Mesodermal cell (in vitro differentiated cells): ENCODE measurements around the gene ARHGAP26.

Source experiments
- H3K27ac ChIP-seq: 2 replicates; pipeline ENCODE4 v1.7.0; 2013; ENCODE audit warnings: mild to moderate bottlenecking, low read depth, low read length, moderate library complexity; ENCODE audit not compliant: severe bottlenecking
- H3K36me3 ChIP-seq: 2 replicates; pipeline ENCODE4 v1.7.1; 2013; ENCODE audit warnings: mild to moderate bottlenecking, low read length, moderate library complexity; ENCODE audit not compliant: control insufficient read depth, insufficient read depth
- H3K4me1 ChIP-seq: one replicate; pipeline ENCODE4 v1.7.1; 2013; ENCODE audit warnings: mild to moderate bottlenecking, low read length; ENCODE audit not compliant: insufficient read depth, control insufficient read depth, poor library complexity, severe bottlenecking
- H3K4me3 ChIP-seq: 2 replicates; pipeline ENCODE4 v1.7.0; 2013; ENCODE audit warnings: low read length, control low read depth, mild to moderate bottlenecking; ENCODE audit not compliant: insufficient read depth, poor library complexity, severe bottlenecking; ENCODE audit errors: extremely low read depth
- H3K9me3 ChIP-seq: 2 replicates; pipeline ENCODE4 v1.7.1; 2013; ENCODE audit warnings: mild to moderate bottlenecking, low read length, moderate library complexity; ENCODE audit not compliant: control insufficient read depth
- WGBS, 2 experiments: methylation state at CpG; one replicate each; pipeline ENCODE4 v1.1.5; 2013; ENCODE audit warnings: missing lambda C conversion rate in 2 of 2; ENCODE audit not compliant: insufficient coverage in 2 of 2; 5-methylcytosine and 5-hydroxymethylcytosine counted together

Gene ARHGAP26

GRCh38 chr5:142815469-142815868, 45.3 kb downstream of the ARHGAP26 start:
- Histone ChIP-seq H3K4me3 (no peak overlapping the region), H3K9me3 (no peaks in the 10 kb centered on the region), H3K4me1 (peaks cover 3% of the 10 kb centered on the region), H3K36me3 (no peaks in the 10 kb centered on the region), H3K27ac (no peak overlapping the region)
- 89 to 96% methylated on average over 2 of the region's 2 CpGs for WGBS, 2 experiments

GRCh38 chr5:142816531-142817430, 46.6 kb downstream of the ARHGAP26 start:
- 84 to 87% methylated on average over 5 to 6 of the region's 6 CpGs for WGBS, 2 experiments
- Histone ChIP-seq H3K4me3 (no peak overlapping the region), H3K9me3 (peaks cover 9% of the 10 kb centered on the region), H3K4me1 (peaks cover 8% of the 10 kb centered on the region), H3K36me3 (no peaks in the 10 kb centered on the region), H3K27ac (no peak overlapping the region)

- no peak overlapping the region for H3K27ac ChIP-seq
- whole genome bisulfite sequencing, 2 experiments = 88% methylated on average over 2 of the region's 3 CpGs; no CpG with 5 or more reads in 1 of the 2 experiments
- peaks cover 13% of the 10 kb centered on the region for H3K4me1 ChIP-seq
- no peaks in the 10 kb centered on the region for H3K36me3 ChIP-seq
- peaks cover 9% of the 10 kb centered on the region for H3K9me3 ChIP-seq
- H3K4me3 ChIP-seq = no peak overlapping the region
Measured at GRCh38 chr5:142817949-142818431, 47.8 kb downstream of the ARHGAP26 start.

- Histone ChIP-seq H3K9me3 (peaks cover 9% of the 10 kb centered on the region), H3K4me1 (peaks cover 17% of the 10 kb centered on the region), H3K27ac (no peak overlapping the region), H3K36me3 (no peaks in the 10 kb centered on the region), H3K4me3 (no peak overlapping the region)
Measured at GRCh38 chr5:142819292-142819691, 49.1 kb downstream of the ARHGAP26 start.

- Histone ChIP-seq H3K9me3 (peaks cover 9% of the 10 kb centered on the region), H3K36me3 (no peaks in the 10 kb centered on the region), H3K27ac (no peak overlapping the region), H3K4me3 (no peak overlapping the region), H3K4me1 (peaks cover 17% of the 10 kb centered on the region)
- 89 to 92% methylated on average over 1 to 2 of the region's 4 CpGs for WGBS, 2 experiments
Measured at GRCh38 chr5:142819825-142820224, 49.6 kb downstream of the ARHGAP26 start.

GRCh38 chr5:142820447-142820846, 50.3 kb downstream of the ARHGAP26 start:
- Histone ChIP-seq H3K27ac (no peak overlapping the region), H3K4me1 (peaks cover 17% of the 10 kb centered on the region)
- WGBS, 2 experiments = 90 to 100% methylated on average over 1 to 5 of the region's 5 CpGs

GRCh38 chr5:142821034-142821732, 51.0 kb downstream of the ARHGAP26 start:
- 100% methylated on average over 1 of the region's 2 CpGs; no CpG with 5 or more reads in 1 of the 2 experiments for WGBS, 2 experiments
- no peak overlapping the region for H3K27ac ChIP-seq
- no peak overlapping the region for H3K4me3 ChIP-seq
- H3K4me1 ChIP-seq = peaks cover 17% of the 10 kb centered on the region
- H3K9me3 ChIP-seq = peaks cover 9% of the 10 kb centered on the region
- H3K36me3 ChIP-seq = no peaks in the 10 kb centered on the region

More at GRCh38 chr5:142820447-142820846, 50.3 kb downstream of the ARHGAP26 start:
- Histone ChIP-seq H3K9me3 (peaks cover 9% of the 10 kb centered on the region), H3K4me3 (no peak overlapping the region), H3K36me3 (no peaks in the 10 kb centered on the region)

- Histone ChIP-seq H3K27ac (no peak overlapping the region), H3K4me3 (no peak overlapping the region), H3K9me3 (peaks cover 9% of the 10 kb centered on the region), H3K4me1 (peaks cover 17% of the 10 kb centered on the region), H3K36me3 (no peaks in the 10 kb centered on the region)
- 92 to 100% methylated on average over 1 of the region's 3 CpGs for WGBS, 2 experiments
Measured at GRCh38 chr5:142821733-142822487, 51.7 kb downstream of the ARHGAP26 start.

GRCh38 chr5:142823126-142823525, 52.9 kb downstream of the ARHGAP26 start:
- Histone ChIP-seq H3K4me1 (peaks cover 17% of the 10 kb centered on the region), H3K9me3 (peaks cover 9% of the 10 kb centered on the region), H3K27ac (no peak overlapping the region), H3K36me3 (no peaks in the 10 kb centered on the region), H3K4me3 (no peak overlapping the region)
- WGBS, 2 experiments = 66 to 78% methylated on average over 2 of the region's 2 CpGs

GRCh38 chr5:142823806-142824205, 53.6 kb downstream of the ARHGAP26 start:
- 93 to 100% methylated on average over 2 to 5 of the region's 5 CpGs for WGBS, 2 experiments
- Histone ChIP-seq H3K36me3 (no peaks in the 10 kb centered on the region), H3K9me3 (peaks cover 9% of the 10 kb centered on the region), H3K4me1 (peaks cover 17% of the 10 kb centered on the region), H3K4me3 (no peak overlapping the region), H3K27ac (no peak overlapping the region)
